ENCODE measurements around the gene KIN. TPM values are rescaled to one million over a fixed set of nuclear protein-coding genes. Genes with fewer than 3 reads are reported as not detected.

The KIN gene
- total RNA-seq, 1 experiment from 2014 or later = 13.0 TPM

- TF ChIP-seq, protein P1, sequence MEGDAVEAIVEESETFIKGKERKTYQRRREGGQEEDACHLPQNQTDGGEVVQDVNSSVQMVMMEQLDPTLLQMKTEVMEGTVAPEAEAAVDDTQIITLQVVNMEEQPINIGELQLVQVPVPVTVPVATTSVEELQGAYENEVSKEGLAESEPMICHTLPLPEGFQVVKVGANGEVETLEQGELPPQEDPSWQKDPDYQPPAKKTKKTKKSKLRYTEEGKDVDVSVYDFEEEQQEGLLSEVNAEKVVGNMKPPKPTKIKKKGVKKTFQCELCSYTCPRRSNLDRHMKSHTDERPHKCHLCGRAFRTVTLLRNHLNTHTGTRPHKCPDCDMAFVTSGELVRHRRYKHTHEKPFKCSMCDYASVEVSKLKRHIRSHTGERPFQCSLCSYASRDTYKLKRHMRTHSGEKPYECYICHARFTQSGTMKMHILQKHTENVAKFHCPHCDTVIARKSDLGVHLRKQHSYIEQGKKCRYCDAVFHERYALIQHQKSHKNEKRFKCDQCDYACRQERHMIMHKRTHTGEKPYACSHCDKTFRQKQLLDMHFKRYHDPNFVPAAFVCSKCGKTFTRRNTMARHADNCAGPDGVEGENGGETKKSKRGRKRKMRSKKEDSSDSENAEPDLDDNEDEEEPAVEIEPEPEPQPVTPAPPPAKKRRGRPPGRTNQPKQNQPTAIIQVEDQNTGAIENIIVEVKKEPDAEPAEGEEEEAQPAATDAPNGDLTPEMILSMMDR (IDR thresholded peaks at IDR 0.05; ENCODE audit: unreplicated experiment) = no peak
- POLR2A ChIA-PET = interaction anchor here (2.7 to 6.5 kb wide), 3 partner anchors 8 to 22 kb away, joined by 12 to 49 read pairs (median 23); partner anchors contain the start of genes ATP5F1C, KIN and TAF3
Observed at GRCh38 chr10:7810443-7810842, 22.6 kb upstream of the KIN start.

GRCh38 chr10:7808686-7809267 is 21.0 kb upstream of the KIN start:
- Mint-ChIP-seq H3K4me1 (ENCODE audit: insufficient read depth, unreplicated experiment) (no peaks in the 10 kb centered on the region), H3K27me3 (ENCODE audit: insufficient read depth, unreplicated experiment) (no peaks in the 10 kb centered on the region), H3K27ac (ENCODE audit: low read depth, unreplicated experiment) (no peak overlapping the region), H3K4me3 (ENCODE audit: unreplicated experiment) (no peak overlapping the region), H3K9me3 (ENCODE audit: unreplicated experiment) (no peaks in the 10 kb centered on the region), H3K36me3 (ENCODE audit: insufficient read depth, unreplicated experiment) (peaks cover 69% of the 10 kb centered on the region)
- ChIA-PET CTCF (interaction anchor here (0.6 to 1.9 kb wide), 3 partner anchors 9 to 1220 kb away, joined by 3 to 7 read pairs (median 3); partner anchors contain the start of gene TAF3), POLR2A (interaction anchor here (0.8 to 6.5 kb wide), 6 partner anchors 8 to 20 kb away, joined by 3 to 49 read pairs (median 10); partner anchors contain the start of genes ATP5F1C, KIN and TAF3)
- TF ChIP-seq, protein P1 (IDR thresholded peaks at IDR 0.05; ENCODE audit: unreplicated experiment) = no peak
- intact Hi-C loops (cut with micrococcal nuclease) = no loop called here
- DNase-seq (ENCODE audit: unreplicated experiment) = no peak
- no TSS peak for BruUV-seq (replicated peaks)

More at GRCh38 chr10:7810443-7810842, 22.6 kb upstream of the KIN start:
- H3K36me3 Mint-ChIP-seq (ENCODE audit: insufficient read depth, unreplicated experiment) = peaks cover 52% of the 10 kb centered on the region
- intact Hi-C loops (cut with micrococcal nuclease) = no loop called here
- no peak overlapping the region for H3K4me3 Mint-ChIP-seq (ENCODE audit: unreplicated experiment)
- no TSS peak for BruUV-seq (replicated peaks)
- CTCF ChIA-PET = interaction anchor here (0.6 to 1.4 kb wide), 2 partner anchors 9 to 16 kb away, joined by 3 read pairs; no protein-coding TSS in a partner anchor
- H3K9me3 Mint-ChIP-seq (ENCODE audit: unreplicated experiment) = no peaks in the 10 kb centered on the region
- no peaks in the 10 kb centered on the region for H3K27me3 Mint-ChIP-seq (ENCODE audit: insufficient read depth, unreplicated experiment)
- H3K27ac Mint-ChIP-seq (ENCODE audit: low read depth, unreplicated experiment) = no peak overlapping the region
- DNase-seq (ENCODE audit: unreplicated experiment) = no peak
- no peaks in the 10 kb centered on the region for H3K4me1 Mint-ChIP-seq (ENCODE audit: insufficient read depth, unreplicated experiment)

- CTCF ChIA-PET = no interaction called here
- H3K9me3 Mint-ChIP-seq (ENCODE audit: unreplicated experiment) = no peaks in the 10 kb centered on the region
- no peaks in the 10 kb centered on the region for H3K27me3 Mint-ChIP-seq (ENCODE audit: insufficient read depth, unreplicated experiment)
- no peak overlapping the region for H3K27ac Mint-ChIP-seq (ENCODE audit: low read depth, unreplicated experiment)
- no TSS peak for BruUV-seq (replicated peaks)
- TF ChIP-seq, protein P1 (IDR thresholded peaks at IDR 0.05; ENCODE audit: unreplicated experiment) = no peak
- peaks cover 98% of the 10 kb centered on the region for H3K36me3 Mint-ChIP-seq (ENCODE audit: insufficient read depth, unreplicated experiment)
- POLR2A ChIA-PET = interaction anchor here (0.8 to 2.4 kb wide), 2 partner anchors 14 to 17 kb away, joined by 3 to 9 read pairs; partner anchors contain the start of genes ATP5F1C and TAF3
- H3K4me1 Mint-ChIP-seq (ENCODE audit: insufficient read depth, unreplicated experiment) = no peaks in the 10 kb centered on the region
- H3K4me3 Mint-ChIP-seq (ENCODE audit: unreplicated experiment) = no peak overlapping the region
- DNase-seq (ENCODE audit: unreplicated experiment) = no peak
- intact Hi-C loops (cut with micrococcal nuclease) = no loop called here
Observed at GRCh38 chr10:7804741-7805140, 16.9 kb upstream of the KIN start.

- POLR2A ChIA-PET = interaction anchor here (0.8 kb wide), 2 partner anchors 14 to 16 kb away, joined by 3 read pairs; partner anchors contain the start of genes ATP5F1C and TAF3
- intact Hi-C loops (cut with micrococcal nuclease) = no loop called here
- peaks cover 98% of the 10 kb centered on the region for H3K36me3 Mint-ChIP-seq (ENCODE audit: insufficient read depth, unreplicated experiment)
Observed at GRCh38 chr10:7804216-7804615, 16.4 kb upstream of the KIN start.

More at GRCh38 chr10:7804216-7804615, 16.4 kb upstream of the KIN start:
- no TSS peak for BruUV-seq (replicated peaks)
- Mint-ChIP-seq H3K4me3 (ENCODE audit: unreplicated experiment) (no peak overlapping the region), H3K27ac (ENCODE audit: low read depth, unreplicated experiment) (no peak overlapping the region), H3K9me3 (ENCODE audit: unreplicated experiment) (no peaks in the 10 kb centered on the region), H3K27me3 (ENCODE audit: insufficient read depth, unreplicated experiment) (no peaks in the 10 kb centered on the region), H3K4me1 (ENCODE audit: insufficient read depth, unreplicated experiment) (no peaks in the 10 kb centered on the region)
- CTCF ChIA-PET = no interaction called here
- no peak for DNase-seq (ENCODE audit: unreplicated experiment)
- TF ChIP-seq, protein P1 (IDR thresholded peaks at IDR 0.05; ENCODE audit: unreplicated experiment) = no peak

All from MCF 10A (cell line).